ENCODE measurements around the gene SPHKAP.
"Not testable (repeated sequence)": the region's sequence is repeated elsewhere in the genome, so short reads cannot be mapped to it uniquely, and the experiment has no call there.

Gene SPHKAP

GRCh38 chr2:228023619-228024018 is 157.9 kb downstream of the SPHKAP start:
- DNase-seq: no peak

GRCh38 chr2:228018311-228018710 is 163.2 kb downstream of the SPHKAP start:
- DNase-seq: no peak

GRCh38 chr2:228017784-228018183 is 163.7 kb downstream of the SPHKAP start:
- DNase-seq: no peak

GRCh38 chr2:228016402-228016801 is 165.1 kb downstream of the SPHKAP start:
- no peak for DNase-seq

GRCh38 chr2:228015741-228016140 is 165.7 kb downstream of the SPHKAP start:
- DNase-seq: no peak

GRCh38 chr2:227996366-227996765 is 185.1 kb downstream of the SPHKAP start:
- no peak for DNase-seq

- DNase-seq: no peak
Observed at GRCh38 chr2:227990937-227991336, 190.6 kb downstream of the SPHKAP start.

- DNase-seq: no peak
Observed at GRCh38 chr2:227973241-227973640, 208.2 kb downstream of the SPHKAP start.

GRCh38 chr2:227971619-227972230 is 209.8 kb downstream of the SPHKAP start:
- DNase-seq: no peak

- no peak for DNase-seq
Observed at GRCh38 chr2:227960317-227960716, 221.2 kb downstream of the SPHKAP start.

- no peak for DNase-seq
Observed at GRCh38 chr2:227942965-227943364, 238.5 kb downstream of the SPHKAP start.

- no peak for DNase-seq
Observed at GRCh38 chr2:227942021-227942420, 239.5 kb downstream of the SPHKAP start.

- peak; percentile 47 for DNase-seq
Observed at GRCh38 chr2:227939271-227940027, 242.0 kb downstream of the SPHKAP start.

GRCh38 chr2:227936249-227936648 is 245.2 kb downstream of the SPHKAP start:
- not testable (repeated sequence) for DNase-seq

GRCh38 chr2:227933884-227934283 is 247.6 kb downstream of the SPHKAP start:
- no peak for DNase-seq

GRCh38 chr2:227932403-227932802 is 249.1 kb downstream of the SPHKAP start:
- peak; percentile 10 for DNase-seq

GRCh38 chr2:227932001-227932400 is 249.5 kb downstream of the SPHKAP start:
- peak; percentile 35 for DNase-seq
